HepG2 (cell line): Measurements from ENCODE around the gene SPAG8. TPM values are rescaled to one million over a fixed set of nuclear protein-coding genes. Genes with fewer than 3 reads are reported as not detected.
A peak's percentile ranks its signal among the peaks of the same experiment; 100 is the strongest.

ENCODE experiments used
- CREB1 ChIP-seq, 2 experiments: fragments of 450-650 bp in 1 of 2; IDR thresholded peaks; 2 replicates each; pipeline ENCODE4 v1.6.1; 2016 to 2017; ENCODE audit warnings: control low read depth in 1 of 2, mild to moderate bottlenecking in 1 of 2, missing compliant biosample characterization in 1 of 2, missing genetic modification characterization in 1 of 2
- KDM5B ChIP-seq: sonication (generic); formaldehyde crosslinking; IDR thresholded peaks from 2 replicates; pipeline ENCODE4 v1.4.0; 2020; ENCODE audit warnings: missing genetic modification reagents, mild to moderate bottlenecking, borderline replicate concordance
- NFKB2 ChIP-seq: sonication (generic); formaldehyde crosslinking; IDR thresholded peaks from 2 replicates; pipeline ENCODE4 v1.4.0; 2020; ENCODE audit warnings: missing genetic modification reagents, borderline replicate concordance
- NFYB ChIP-seq: sonication (generic); formaldehyde crosslinking; IDR thresholded peaks from 2 replicates; pipeline ENCODE4 v1.4.0; 2020; ENCODE audit warnings: missing genetic modification reagents
- NFYC ChIP-seq: IDR thresholded peaks from 2 replicates; pipeline ENCODE4 v1.6.1; 2016; ENCODE audit warnings: missing genetic modification reagents, missing compliant biosample characterization
- PCBP2 ChIP-seq: fragments of 200-400 bp; formaldehyde crosslinking; optimal IDR thresholded peaks from 2 replicates; pipeline ENCODE3; 2018; ENCODE audit warnings: low read length, low read depth; ENCODE audit not compliant: poor library complexity, severe bottlenecking
- PHF20 ChIP-seq: sonication (generic); formaldehyde crosslinking; IDR thresholded peaks from 2 replicates; pipeline ENCODE4 v1.5.0; 2020; ENCODE audit warnings: mild to moderate bottlenecking, missing genetic modification reagents
- RFX3 ChIP-seq: IDR thresholded peaks from 2 replicates; pipeline ENCODE4 v1.6.1; 2016; ENCODE audit warnings: missing biosample characterization, missing genetic modification reagents
- RFXAP ChIP-seq: sonication (generic); formaldehyde crosslinking; IDR thresholded peaks from 2 replicates; pipeline ENCODE4 v1.4.0; 2020; ENCODE audit warnings: missing genetic modification reagents, borderline replicate concordance
- SIX1 ChIP-seq: sonication (generic); formaldehyde crosslinking; IDR thresholded peaks from 2 replicates; pipeline ENCODE4 v1.4.0; 2020; ENCODE audit warnings: missing genetic modification reagents, borderline replicate concordance
- SP4 ChIP-seq: sonication (generic); formaldehyde crosslinking; IDR thresholded peaks from 2 replicates; pipeline ENCODE4 v1.8.1; 2023; ENCODE audit warnings: mild to moderate bottlenecking, missing genetic modification reagents
- ZFY ChIP-seq: sonication (generic); formaldehyde crosslinking; IDR thresholded peaks from 2 replicates; pipeline ENCODE4 v1.4.0; 2020; ENCODE audit warnings: missing genetic modification reagents
- ZNF205 ChIP-seq: IDR thresholded peaks from 2 replicates; pipeline ENCODE4 v1.6.1; 2018; ENCODE audit warnings: missing biosample characterization, missing genetic modification reagents
- ZNF713 ChIP-seq: sonication (generic); formaldehyde crosslinking; IDR thresholded peaks from 2 replicates; pipeline ENCODE4 v1.4.0; 2020; ENCODE audit warnings: mild to moderate bottlenecking, missing genetic modification reagents
- ZNF768 ChIP-seq: sonication (generic); formaldehyde crosslinking; IDR thresholded peaks from 2 replicates; pipeline ENCODE4 v1.4.0; 2020; ENCODE audit warnings: missing genetic modification reagents
- polyA plus RNA-seq, 8 experiments: library from polyadenylated mRNA; depleted of rRNA in 3 of 8; stranded (reverse) in 7 of 8; unstranded in 1 of 8; fragments of >200 nt; fragmentation: Illumina TruSeq in 4 of 8; extraction: Trizol in 4 of 8; gene quantifications; 2 replicates each; pipeline versions ENCODE4 v1.2.1 to v1.2.3, GENCODE V29; 2011 to 2016; ENCODE audit warnings: low read depth in 4 of 8, missing spikeins in 1 of 8, mixed read lengths in 1 of 8; ENCODE audit not compliant: insufficient read depth in 1 of 8
- total RNA-seq, 5 experiments: library from RNA; depleted of rRNA; stranded (reverse); fragments of >200 nt; fragmentation: Illumina TruSeq; extraction: Trizol; gene quantifications; 2 replicates each; pipeline ENCODE4 v1.2.3, GENCODE V29; 2016; ENCODE audit warnings: low read depth in 1 of 5
- TF ChIP-seq, protein P1 (sequence below): sonication (generic); formaldehyde crosslinking; IDR thresholded peaks from 2 replicates; pipeline ENCODE4 v1.4.0; 2020; ENCODE audit warnings: missing genetic modification reagents
- TF ChIP-seq, protein P2 (sequence below): sonication (generic); formaldehyde crosslinking; IDR thresholded peaks from 2 replicates; pipeline ENCODE4 v1.4.0; 2020; ENCODE audit warnings: mild to moderate bottlenecking, missing genetic modification reagents
- TF ChIP-seq, protein P3 (sequence below): sonication (generic); formaldehyde crosslinking; IDR thresholded peaks from 2 replicates; pipeline ENCODE4 v1.5.1; 2020; ENCODE audit warnings: mild to moderate bottlenecking, missing genetic modification reagents, moderate library complexity
- TF ChIP-seq, protein P4 (sequence below): sonication (generic); formaldehyde crosslinking; IDR thresholded peaks from 2 replicates; pipeline ENCODE4 v1.4.0; 2020; ENCODE audit warnings: mild to moderate bottlenecking, missing genetic modification reagents
- TF ChIP-seq, protein P5 (sequence below): sonication (generic); formaldehyde crosslinking; conservative IDR thresholded peaks from 2 replicates; pipeline ENCODE4 v1.5.0; 2020; ENCODE audit warnings: missing genetic modification reagents

Gene SPAG8
- total and polyA plus RNA-seq, 2 of the 13 experiments (the other 11 are each of a cell fraction or from before 2014, with no cell fraction given) = 0.18 to 0.27 TPM

DNA sequence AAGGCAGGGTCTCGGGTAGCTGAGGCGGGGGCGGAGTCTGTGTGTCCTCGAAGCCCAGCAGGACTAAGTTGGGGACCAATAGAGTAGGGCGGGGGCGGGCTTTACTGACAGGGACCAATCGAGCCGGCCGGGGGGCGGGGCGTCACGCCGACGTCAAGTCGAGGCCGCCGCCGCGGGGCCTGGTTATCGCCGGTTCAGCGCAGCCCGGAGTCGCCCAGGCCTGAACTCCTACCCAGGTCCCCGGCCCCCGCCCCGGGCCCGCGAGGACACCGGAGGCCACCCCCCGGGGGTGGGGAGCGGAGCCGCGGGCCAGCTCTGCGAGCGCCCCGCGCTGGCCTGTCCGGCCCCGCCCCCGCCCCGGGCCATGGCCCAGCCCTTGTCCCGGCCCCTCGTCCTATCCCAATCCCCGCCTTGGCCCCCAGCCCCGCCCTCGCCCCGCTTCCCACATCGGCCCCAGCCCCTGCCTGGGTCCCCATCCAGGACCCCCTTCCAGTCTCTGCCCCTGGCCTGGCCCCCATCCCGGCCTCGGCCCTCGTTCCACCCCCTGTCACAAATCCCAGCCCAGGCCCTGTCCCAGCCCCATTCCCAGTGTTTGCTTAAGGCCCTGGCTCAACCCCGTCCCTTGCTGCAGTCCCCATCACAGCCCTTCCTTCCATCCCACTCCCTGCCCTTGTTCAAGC, 17.2 kb upstream of the SPAG8 start, which contains the start of gene TMEM8B (continued):
- TF ChIP-seq RFX3 (no peak), SIX1 (no peak), ZFY (CRISPR knock-in tag) (peak; percentile 88), ZNF768 (CRISPR knock-in tag) (peak; percentile 23; the same call in 1 of the 2 replicates), RFXAP (CRISPR knock-in tag) (peak; percentile 35; the same call in 1 of the 2 replicates), NFYB (CRISPR knock-in tag) (peak; percentile 78), KDM5B (CRISPR knock-in tag) (no peak), NFKB2 (CRISPR knock-in tag) (no peak), NFYC (CRISPR knock-in tag) (peak; percentile 71), SP4 (peak; percentile 65; the same call in 1 of the 2 replicates), PHF20 (CRISPR knock-in tag) (no peak), ZNF713 (CRISPR knock-in tag) (no peak), PCBP2 (no peak), ZNF205 (CRISPR knock-in tag) (no peak), CREB1 (IDR thresholded peaks at IDR 0.05) (peak; percentile 76), CREB1 (CRISPR knock-in tag; IDR thresholded peaks at IDR 0.05) (no peak)
- TF ChIP-seq, protein P1, sequence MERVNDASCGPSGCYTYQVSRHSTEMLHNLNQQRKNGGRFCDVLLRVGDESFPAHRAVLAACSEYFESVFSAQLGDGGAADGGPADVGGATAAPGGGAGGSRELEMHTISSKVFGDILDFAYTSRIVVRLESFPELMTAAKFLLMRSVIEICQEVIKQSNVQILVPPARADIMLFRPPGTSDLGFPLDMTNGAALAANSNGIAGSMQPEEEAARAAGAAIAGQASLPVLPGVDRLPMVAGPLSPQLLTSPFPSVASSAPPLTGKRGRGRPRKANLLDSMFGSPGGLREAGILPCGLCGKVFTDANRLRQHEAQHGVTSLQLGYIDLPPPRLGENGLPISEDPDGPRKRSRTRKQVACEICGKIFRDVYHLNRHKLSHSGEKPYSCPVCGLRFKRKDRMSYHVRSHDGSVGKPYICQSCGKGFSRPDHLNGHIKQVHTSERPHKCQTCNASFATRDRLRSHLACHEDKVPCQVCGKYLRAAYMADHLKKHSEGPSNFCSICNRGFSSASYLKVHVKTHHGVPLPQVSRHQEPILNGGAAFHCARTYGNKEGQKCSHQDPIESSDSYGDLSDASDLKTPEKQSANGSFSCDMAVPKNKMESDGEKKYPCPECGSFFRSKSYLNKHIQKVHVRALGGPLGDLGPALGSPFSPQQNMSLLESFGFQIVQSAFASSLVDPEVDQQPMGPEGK (CRISPR knock-in tag) = 0 out of 2 replicates have a peak, but pooled peaks have one; percentile 17
- TF ChIP-seq, protein P2, sequence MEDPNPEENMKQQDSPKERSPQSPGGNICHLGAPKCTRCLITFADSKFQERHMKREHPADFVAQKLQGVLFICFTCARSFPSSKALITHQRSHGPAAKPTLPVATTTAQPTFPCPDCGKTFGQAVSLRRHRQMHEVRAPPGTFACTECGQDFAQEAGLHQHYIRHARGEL (CRISPR knock-in tag) = no peak
- TF ChIP-seq, protein P3, sequence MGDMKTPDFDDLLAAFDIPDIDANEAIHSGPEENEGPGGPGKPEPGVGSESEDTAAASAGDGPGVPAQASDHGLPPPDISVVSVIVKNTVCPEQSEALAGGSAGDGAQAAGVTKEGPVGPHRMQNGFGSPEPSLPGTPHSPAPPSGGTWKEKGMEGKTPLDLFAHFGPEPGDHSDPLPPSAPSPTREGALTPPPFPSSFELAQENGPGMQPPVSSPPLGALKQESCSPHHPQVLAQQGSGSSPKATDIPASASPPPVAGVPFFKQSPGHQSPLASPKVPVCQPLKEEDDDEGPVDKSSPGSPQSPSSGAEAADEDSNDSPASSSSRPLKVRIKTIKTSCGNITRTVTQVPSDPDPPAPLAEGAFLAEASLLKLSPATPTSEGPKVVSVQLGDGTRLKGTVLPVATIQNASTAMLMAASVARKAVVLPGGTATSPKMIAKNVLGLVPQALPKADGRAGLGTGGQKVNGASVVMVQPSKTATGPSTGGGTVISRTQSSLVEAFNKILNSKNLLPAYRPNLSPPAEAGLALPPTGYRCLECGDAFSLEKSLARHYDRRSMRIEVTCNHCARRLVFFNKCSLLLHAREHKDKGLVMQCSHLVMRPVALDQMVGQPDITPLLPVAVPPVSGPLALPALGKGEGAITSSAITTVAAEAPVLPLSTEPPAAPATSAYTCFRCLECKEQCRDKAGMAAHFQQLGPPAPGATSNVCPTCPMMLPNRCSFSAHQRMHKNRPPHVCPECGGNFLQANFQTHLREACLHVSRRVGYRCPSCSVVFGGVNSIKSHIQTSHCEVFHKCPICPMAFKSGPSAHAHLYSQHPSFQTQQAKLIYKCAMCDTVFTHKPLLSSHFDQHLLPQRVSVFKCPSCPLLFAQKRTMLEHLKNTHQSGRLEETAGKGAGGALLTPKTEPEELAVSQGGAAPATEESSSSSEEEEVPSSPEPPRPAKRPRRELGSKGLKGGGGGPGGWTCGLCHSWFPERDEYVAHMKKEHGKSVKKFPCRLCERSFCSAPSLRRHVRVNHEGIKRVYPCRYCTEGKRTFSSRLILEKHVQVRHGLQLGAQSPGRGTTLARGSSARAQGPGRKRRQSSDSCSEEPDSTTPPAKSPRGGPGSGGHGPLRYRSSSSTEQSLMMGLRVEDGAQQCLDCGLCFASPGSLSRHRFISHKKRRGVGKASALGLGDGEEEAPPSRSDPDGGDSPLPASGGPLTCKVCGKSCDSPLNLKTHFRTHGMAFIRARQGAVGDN (CRISPR knock-in tag) = peak; percentile 49
- TF ChIP-seq, protein P4, sequence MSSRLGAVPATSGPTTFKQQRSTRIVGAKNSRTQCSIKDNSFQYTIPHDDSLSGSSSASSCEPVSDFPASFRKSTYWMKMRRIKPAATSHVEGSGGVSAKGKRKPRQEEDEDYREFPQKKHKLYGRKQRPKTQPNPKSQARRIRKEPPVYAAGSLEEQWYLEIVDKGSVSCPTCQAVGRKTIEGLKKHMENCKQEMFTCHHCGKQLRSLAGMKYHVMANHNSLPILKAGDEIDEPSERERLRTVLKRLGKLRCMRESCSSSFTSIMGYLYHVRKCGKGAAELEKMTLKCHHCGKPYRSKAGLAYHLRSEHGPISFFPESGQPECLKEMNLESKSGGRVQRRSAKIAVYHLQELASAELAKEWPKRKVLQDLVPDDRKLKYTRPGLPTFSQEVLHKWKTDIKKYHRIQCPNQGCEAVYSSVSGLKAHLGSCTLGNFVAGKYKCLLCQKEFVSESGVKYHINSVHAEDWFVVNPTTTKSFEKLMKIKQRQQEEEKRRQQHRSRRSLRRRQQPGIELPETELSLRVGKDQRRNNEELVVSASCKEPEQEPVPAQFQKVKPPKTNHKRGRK (CRISPR knock-in tag) = no peak
- TF ChIP-seq, protein P5, sequence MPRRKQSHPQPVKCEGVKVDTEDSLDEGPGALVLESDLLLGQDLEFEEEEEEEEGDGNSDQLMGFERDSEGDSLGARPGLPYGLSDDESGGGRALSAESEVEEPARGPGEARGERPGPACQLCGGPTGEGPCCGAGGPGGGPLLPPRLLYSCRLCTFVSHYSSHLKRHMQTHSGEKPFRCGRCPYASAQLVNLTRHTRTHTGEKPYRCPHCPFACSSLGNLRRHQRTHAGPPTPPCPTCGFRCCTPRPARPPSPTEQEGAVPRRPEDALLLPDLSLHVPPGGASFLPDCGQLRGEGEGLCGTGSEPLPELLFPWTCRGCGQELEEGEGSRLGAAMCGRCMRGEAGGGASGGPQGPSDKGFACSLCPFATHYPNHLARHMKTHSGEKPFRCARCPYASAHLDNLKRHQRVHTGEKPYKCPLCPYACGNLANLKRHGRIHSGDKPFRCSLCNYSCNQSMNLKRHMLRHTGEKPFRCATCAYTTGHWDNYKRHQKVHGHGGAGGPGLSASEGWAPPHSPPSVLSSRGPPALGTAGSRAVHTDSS (CRISPR knock-in tag) = no peak
